Mesodermal cell (in vitro differentiated cells): Measurements from ENCODE around the gene PSME4.
"Not testable (repeated sequence)": the region's sequence is repeated elsewhere in the genome, so short reads cannot be mapped to it uniquely, and the experiment has no call there.

Source experiments
- H3K27ac ChIP-seq: 2 replicates; pipeline ENCODE4 v1.7.0; 2013; ENCODE audit warnings: mild to moderate bottlenecking, low read depth, low read length, moderate library complexity; ENCODE audit not compliant: severe bottlenecking
- H3K36me3 ChIP-seq: 2 replicates; pipeline ENCODE4 v1.7.1; 2013; ENCODE audit warnings: mild to moderate bottlenecking, low read length, moderate library complexity; ENCODE audit not compliant: control insufficient read depth, insufficient read depth
- H3K4me1 ChIP-seq: one replicate; pipeline ENCODE4 v1.7.1; 2013; ENCODE audit warnings: mild to moderate bottlenecking, low read length; ENCODE audit not compliant: insufficient read depth, control insufficient read depth, poor library complexity, severe bottlenecking
- H3K4me3 ChIP-seq: 2 replicates; pipeline ENCODE4 v1.7.0; 2013; ENCODE audit warnings: low read length, control low read depth, mild to moderate bottlenecking; ENCODE audit not compliant: insufficient read depth, poor library complexity, severe bottlenecking; ENCODE audit errors: extremely low read depth
- H3K9me3 ChIP-seq: 2 replicates; pipeline ENCODE4 v1.7.1; 2013; ENCODE audit warnings: mild to moderate bottlenecking, low read length, moderate library complexity; ENCODE audit not compliant: control insufficient read depth
- WGBS, 2 experiments: methylation state at CpG; one replicate each; pipeline ENCODE4 v1.1.5; 2013; ENCODE audit warnings: missing lambda C conversion rate in 2 of 2; ENCODE audit not compliant: insufficient coverage in 2 of 2; 5-methylcytosine and 5-hydroxymethylcytosine counted together

PSME4 gene

DNA sequence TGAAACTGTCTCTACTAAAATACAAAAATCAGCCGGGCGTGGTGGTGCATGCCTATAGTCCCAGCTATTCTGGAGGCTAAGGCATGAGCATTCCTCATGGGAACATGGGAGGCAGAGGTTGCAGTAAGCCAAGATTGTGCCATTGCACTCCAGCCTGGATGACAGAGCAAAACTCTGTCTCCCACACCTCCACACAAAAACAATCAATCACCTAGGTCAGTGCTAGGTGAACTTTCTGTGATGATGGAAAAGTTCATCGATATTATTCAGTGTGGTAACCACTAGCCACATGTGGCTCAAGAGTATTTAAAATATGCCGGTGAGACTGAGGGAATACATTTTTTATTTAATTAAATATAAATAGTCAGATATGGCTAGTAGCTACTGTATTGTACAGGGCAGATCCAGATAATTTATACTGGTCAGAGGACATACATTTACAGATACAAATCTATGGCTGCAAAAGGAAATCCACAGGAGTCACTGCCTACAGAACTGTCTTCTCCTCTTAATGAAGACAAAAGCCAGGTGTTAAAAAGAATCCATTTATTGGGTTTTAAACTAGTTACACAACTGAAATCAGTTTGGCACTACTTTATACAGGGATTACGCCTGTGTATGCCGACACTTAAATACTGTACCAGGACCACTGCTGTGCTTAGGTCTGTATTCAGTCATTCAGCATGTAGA lies 107.1 kb downstream of the PSME4 start:
- Histone ChIP-seq H3K4me3 (no peak overlapping the region), H3K27ac (no peak overlapping the region), H3K36me3 (peaks cover 73% of the 10 kb centered on the region), H3K4me1 (no peaks in the 10 kb centered on the region), H3K9me3 (no peaks in the 10 kb centered on the region)
- 100% methylated on average over 1 to 2 of the region's 6 CpGs for WGBS, 2 experiments

DNA sequence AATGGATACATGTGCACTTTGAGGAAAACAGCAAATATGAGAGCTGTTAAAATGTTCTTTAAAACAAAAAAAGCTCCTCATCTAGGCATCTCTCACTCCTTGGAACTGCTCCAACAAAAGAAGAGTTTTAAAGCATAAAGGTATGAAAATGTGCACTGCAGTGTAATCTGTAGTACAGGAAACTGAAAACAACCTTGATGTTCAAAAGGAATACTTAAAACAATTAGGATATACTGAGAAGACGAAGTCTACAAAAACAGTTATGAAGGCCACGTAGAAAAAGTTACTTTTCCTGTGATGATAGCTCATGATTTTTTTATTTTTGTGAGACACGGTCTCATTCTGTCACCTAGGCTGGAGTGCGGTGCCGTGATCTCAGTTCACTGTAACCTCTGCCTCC lies 109.0 kb downstream of the PSME4 start:
- no peak overlapping the region for H3K27ac ChIP-seq
- H3K36me3 ChIP-seq: peaks cover 66% of the 10 kb centered on the region
- H3K9me3 ChIP-seq: no peaks in the 10 kb centered on the region
- no peaks in the 10 kb centered on the region for H3K4me1 ChIP-seq
- WGBS, 2 experiments: 95 to 100% methylated on average over 3 to 5 of the region's 5 CpGs
- H3K4me3 ChIP-seq: no peak overlapping the region

DNA sequence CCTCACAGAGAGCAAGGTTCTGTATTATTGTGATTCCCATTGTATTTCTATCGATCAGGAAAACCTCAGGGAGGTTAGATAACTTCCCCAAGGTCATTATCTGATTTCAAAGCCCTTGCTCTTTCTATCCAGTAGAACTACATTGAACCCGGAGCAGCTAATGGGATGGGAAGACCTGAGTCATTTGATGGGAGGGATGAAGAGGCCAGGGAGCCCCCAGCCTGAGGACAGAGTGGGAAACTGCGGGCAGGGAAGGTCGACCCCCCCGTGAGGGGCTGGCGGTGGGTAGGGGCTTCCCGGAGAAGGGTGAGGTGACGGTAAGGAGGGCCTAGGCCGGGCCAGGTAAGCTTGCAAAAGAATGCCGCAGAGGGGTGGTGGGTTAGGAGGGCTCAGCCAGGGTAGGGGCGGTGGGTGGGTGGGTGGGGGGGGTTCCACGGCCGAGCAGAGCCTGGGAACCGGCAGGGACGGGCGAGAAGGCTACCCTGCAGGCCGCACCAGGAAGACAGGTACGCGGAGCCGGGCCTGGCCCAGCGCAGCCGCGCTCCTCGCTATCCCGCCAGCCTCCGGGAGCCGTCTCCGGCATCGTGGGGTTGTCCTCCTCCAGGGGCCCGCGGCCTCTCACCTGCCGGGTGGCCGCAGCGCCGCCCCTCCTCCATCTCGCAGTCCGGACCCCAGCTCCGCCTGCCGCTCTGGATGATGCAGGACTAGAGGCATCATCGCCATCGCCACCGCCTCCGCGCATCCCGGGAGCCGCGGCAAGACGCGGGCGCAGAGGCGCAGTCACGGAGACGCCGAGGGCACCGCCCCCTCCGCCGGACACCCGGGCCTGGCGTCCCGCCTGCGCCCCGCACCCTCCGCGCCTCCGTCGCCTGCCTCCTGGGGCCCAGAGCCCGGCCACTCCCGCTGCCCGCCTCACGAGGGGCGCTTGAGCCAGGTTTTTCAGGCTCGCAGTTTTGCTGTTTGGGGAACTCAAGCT lies 111.3 kb downstream of the PSME4 start, which contains the start of gene GPR75:
Gene GPR75 (minus strand): TSS at position 762 of the 976 bp plus-strand sequence. CDS start 5,211 bp downstream, outside the sequence.
- Histone ChIP-seq H3K4me3 (no peak within 1 kb of the TSS), H3K4me1 (no peaks in the 10 kb centered on the region), H3K27ac (no peak within 1 kb of the TSS), H3K36me3 (peaks cover 56% of the 10 kb centered on the region), H3K9me3 (no peaks in the 10 kb centered on the region)
- 94 to 98% methylated on average over 41 to 63 of the region's 72 CpGs for WGBS, 2 experiments

DNA sequence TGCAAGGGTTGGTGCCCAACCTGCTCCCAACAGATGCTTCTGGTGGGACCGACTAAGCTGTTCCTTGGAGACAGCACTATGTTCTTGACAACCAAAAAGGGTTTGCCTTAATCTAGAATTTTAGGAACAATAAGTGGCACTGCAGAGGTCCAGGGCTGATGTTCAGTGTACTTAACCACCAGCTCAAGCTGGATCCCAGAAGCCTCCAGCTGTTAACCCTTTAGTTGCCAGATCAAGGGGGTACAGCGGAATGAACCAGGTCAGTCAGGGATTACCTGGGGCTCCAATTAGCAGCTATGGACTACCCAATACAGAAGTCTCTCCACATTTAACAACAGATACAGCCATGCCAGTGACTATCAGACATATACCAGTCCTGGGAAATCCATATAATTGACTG lies 114.5 kb downstream of the PSME4 start:
- WGBS, 2 experiments: 100% methylated on average over 2 of the region's 2 CpGs
- no peak overlapping the region for H3K27ac ChIP-seq
- H3K4me3 ChIP-seq: no peak overlapping the region
- H3K36me3 ChIP-seq: peaks cover 54% of the 10 kb centered on the region
- H3K9me3 ChIP-seq: no peaks in the 10 kb centered on the region
- no peaks in the 10 kb centered on the region for H3K4me1 ChIP-seq

DNA sequence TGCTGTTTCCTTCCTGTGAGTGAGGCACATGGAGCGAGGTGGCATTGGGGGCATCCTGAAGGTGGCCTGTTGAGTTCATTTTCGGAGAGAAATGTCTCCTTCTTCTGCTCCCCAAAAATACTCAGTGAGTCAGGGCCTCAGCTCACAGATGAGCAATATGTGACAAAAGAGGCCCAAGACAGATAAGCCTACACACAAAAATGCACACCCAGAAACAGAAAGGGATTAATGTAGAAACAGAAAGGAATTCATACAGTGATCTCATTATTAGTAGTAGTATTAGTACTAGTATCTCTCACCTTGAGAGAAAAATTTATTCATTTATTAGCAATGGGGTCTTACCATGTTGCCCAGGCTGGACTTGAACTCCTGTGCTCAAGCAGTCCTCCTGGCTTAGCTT lies 116.1 kb downstream of the PSME4 start:
- no CpG with 5 or more reads among the region's 2 CpGs for WGBS, 2 experiments
- Histone ChIP-seq H3K4me1 (no peaks in the 10 kb centered on the region), H3K4me3 (no peak overlapping the region), H3K36me3 (peaks cover 48% of the 10 kb centered on the region), H3K27ac (no peak overlapping the region), H3K9me3 (no peaks in the 10 kb centered on the region)

DNA sequence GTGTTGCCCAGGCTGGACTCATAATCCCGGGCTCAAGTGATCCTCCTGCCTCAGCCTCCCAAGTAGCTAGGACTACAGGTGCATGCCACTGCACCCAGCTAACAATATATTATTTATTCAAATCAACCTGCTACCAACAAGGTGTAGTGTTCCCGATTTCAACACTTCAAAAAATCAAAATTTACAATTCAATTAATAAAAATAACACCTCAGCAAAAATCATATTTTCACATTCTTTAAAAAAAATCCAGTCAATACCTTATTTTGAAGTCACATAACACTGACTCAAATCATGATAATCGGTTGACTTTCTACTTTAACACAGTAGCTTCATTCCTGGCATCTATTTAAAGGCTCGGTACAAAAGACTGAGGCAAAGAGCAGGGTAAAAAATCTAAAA lies 118.3 kb downstream of the PSME4 start:
- H3K36me3 ChIP-seq: peaks cover 45% of the 10 kb centered on the region
- no peaks in the 10 kb centered on the region for H3K9me3 ChIP-seq
- no peaks in the 10 kb centered on the region for H3K4me1 ChIP-seq
- WGBS, 2 experiments: 86 to 92% methylated on average over 3 of the region's 4 CpGs
- H3K27ac ChIP-seq: no peak overlapping the region
- no peak overlapping the region for H3K4me3 ChIP-seq

DNA sequence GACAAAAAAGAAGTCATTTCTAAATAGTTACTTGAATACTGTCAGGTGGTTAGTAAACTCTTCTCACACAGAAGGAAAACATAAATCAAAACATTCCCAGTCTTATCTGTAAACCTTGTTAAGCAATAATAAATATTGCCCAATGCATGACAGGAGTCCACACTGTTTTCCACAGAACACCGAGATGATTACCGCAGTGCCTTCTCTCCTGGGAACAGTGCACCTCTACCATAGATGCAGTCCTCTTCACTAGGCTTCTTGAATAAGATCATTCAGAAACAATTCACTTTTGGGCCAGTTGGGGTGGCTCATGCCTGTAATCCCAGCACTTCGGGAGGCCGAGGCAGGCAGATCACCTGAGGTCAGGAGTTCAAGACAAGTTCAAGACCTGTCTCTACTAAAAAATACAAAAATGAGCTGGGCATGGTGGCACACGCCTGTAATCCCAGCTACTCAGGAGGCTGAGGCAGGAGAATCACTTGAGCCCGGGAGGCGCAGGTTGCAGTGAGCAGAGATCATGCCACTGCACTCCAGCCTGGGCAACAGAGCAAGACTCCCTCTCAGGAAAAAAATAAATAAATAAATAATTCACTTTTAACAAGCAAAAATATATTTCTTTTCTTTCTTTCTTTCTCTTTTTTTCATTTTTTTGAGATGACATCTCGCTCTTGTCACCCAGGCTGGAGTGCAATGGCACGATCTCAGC lies 119.6 kb downstream of the PSME4 start:
- not testable (repeated sequence) for H3K9me3 ChIP-seq, H3K4me1 ChIP-seq, H3K4me3 ChIP-seq, H3K27ac ChIP-seq
- H3K36me3 ChIP-seq: peaks cover 46% of the 10 kb centered on the region
- WGBS, 2 experiments: 92 to 100% methylated on average over 6 to 9 of the region's 9 CpGs

DNA sequence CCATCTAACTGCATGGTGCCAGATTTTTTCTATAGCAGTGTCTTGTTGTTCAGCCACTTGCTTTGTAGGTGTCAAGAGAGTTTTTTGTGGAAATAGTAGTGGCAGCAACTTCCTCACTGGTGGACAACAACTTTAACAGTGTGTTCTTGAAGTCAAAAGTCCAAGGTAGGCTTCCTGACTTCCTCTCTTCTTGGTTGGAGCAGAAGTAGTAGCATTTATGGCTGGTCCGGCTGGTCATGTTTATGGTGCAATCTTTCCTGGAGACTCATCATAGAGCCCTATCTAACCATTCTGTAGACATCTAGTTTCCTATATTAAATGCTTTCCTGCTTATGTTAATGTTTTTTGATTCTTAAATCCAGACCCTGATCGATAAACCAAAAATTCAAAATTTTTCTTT lies 122.7 kb downstream of the PSME4 start:
- H3K9me3 ChIP-seq: no peaks in the 10 kb centered on the region
- WGBS, 2 experiments: 83% methylated on average over 1 of the region's 2 CpGs; no CpG with 5 or more reads in 1 of the 2 experiments
- peaks cover 26% of the 10 kb centered on the region for H3K36me3 ChIP-seq
- no peak overlapping the region for H3K4me3 ChIP-seq
- H3K27ac ChIP-seq: peak overlapping the region; percentile 29
- H3K4me1 ChIP-seq: no peaks in the 10 kb centered on the region

DNA sequence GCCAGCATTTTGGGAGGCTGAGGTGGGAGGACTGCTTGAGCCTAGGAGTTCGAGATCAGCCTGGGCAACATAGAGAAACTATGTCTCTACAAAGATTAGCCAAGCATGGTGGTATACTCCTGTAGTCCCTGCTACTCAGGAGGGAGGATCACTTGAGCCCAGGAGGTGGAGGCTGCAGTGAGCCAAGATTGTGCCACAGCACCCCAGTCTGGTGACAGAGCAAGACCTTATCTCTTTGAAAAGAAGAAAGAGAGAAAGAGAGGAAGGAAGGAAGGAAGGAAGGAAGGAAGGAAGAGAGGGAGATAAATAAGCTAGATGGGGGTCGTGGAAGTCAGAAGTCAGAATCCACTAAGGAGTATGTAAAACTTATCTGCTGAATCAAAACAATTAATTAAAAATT lies 127.2 kb downstream of the PSME4 start:
- H3K4me1 ChIP-seq: no peaks in the 10 kb centered on the region
- peaks cover 8% of the 10 kb centered on the region for H3K36me3 ChIP-seq
- no peak overlapping the region for H3K4me3 ChIP-seq
- no peak overlapping the region for H3K27ac ChIP-seq
- no peaks in the 10 kb centered on the region for H3K9me3 ChIP-seq
- 60 to 75% methylated on average over 1 of the region's 2 CpGs for WGBS, 2 experiments

DNA sequence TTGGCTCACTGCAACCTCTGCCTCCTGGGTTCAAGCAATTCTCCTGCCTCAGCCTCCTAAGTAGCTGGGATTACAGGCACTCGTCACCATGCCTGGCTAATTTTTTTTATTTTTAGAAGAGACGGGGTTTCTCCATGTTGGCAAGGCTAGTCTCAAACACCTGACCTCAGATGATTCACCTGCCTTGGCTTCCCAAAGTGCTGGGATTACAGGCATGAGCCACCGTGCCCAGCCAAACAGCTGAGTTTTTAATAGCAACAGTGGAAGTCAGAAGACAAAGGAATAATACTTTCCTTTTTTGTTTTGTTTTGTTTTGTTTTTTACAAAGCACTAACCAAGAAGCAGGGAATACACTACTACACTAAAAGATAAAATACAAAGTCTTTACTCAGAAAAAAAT lies 127.9 kb downstream of the PSME4 start:
- 85 to 100% methylated on average over 2 to 3 of the region's 3 CpGs for WGBS, 2 experiments
- Histone ChIP-seq H3K4me3 (no peak overlapping the region), H3K27ac (no peak overlapping the region), H3K4me1 (no peaks in the 10 kb centered on the region), H3K9me3 (no peaks in the 10 kb centered on the region), H3K36me3 (peaks cover 5% of the 10 kb centered on the region)
